HCT116 (cell line): ENCODE results near the gene EVA1A. TPM values are rescaled to one million over a fixed set of nuclear protein-coding genes. Genes with fewer than 3 reads are reported as not detected.

Experiments used
- ATAC-seq: fragments of 200-7000 bp; cut with Tn5 transposase; 2 replicates; pipeline ENCODE4 v1.9.1; 2020; ENCODE audit warnings: mild to moderate bottlenecking, moderate library complexity
- BruUV-seq: library from RNA; stranded (reverse); fragments of 400-500 nt; replicated peaks from 2 replicates; lab custom pipeline; 2021; lab: Mats Ljungman, UMichigan
- CTCF ChIA-PET: fragments of 300-600 bp; sonication (Branson Sonifier 250); formaldehyde crosslinking; loops from one replicate; lab custom pipeline; 2021; ENCODE audit warnings: antibody characterized with exemption; lab: Charles Lee
- POLR2A ChIA-PET: fragments of 300-600, 350-600 bp; sonication (Branson Sonifier 250); formaldehyde crosslinking; loops from one replicate; lab custom pipeline; 2021; ENCODE audit warnings: antibody characterized with exemption; lab: Charles Lee
- RAD21 ChIA-PET, 2 experiments: fragments of 300-600 bp; sonication (Branson Sonifier 250); formaldehyde crosslinking; loops; one replicate each; lab custom pipeline; 2023; ENCODE audit warnings: low total read pairs in 2 of 2; ENCODE audit not compliant: uncharacterized antibody in 2 of 2, unreplicated experiment in 2 of 2, low non-redundant PET in 1 of 2; lab: Charles Lee
- DNase-seq: peaks from one replicate; pipeline ENCODE4 v3.0.0-alpha.2; 2010; ENCODE audit warnings: low read depth, low spot score
- H2AFZ ChIP-seq: fragments of 200-600 bp; shearing (Covaris generic), sonication (generic); 2 replicates; pipeline ENCODE4 v1.6.1; 2017; ENCODE audit warnings: low read depth, mixed run types, mixed read lengths, antibody characterized with exemption, low read length; ENCODE audit not compliant: poor library complexity, severe bottlenecking
- H3K27ac ChIP-seq: 2 replicates; pipeline ENCODE4 v1.5.1; 2012; ENCODE audit warnings: low read depth, low read length
- H3K27me3 ChIP-seq: fragments of 200-600 bp; sonication (generic); 2 replicates; pipeline ENCODE4 v1.6.1; 2016; ENCODE audit warnings: mixed run types, low read length, mixed read lengths; ENCODE audit not compliant: insufficient read depth
- H3K36me3 ChIP-seq, 2 experiments: fragments of 200-500 bp in 1 of 2; fragments of 200-600 bp in 1 of 2; sonication (Bioruptor generic) in 1 of 2; sonication (generic) in 1 of 2; 2 replicates each; pipeline versions ENCODE4 v1.5.1 to v1.6.1; 2014 to 2016; ENCODE audit warnings: low read length in 2 of 2, inconsistent platforms in 1 of 2, mixed read lengths in 1 of 2, mixed run types in 1 of 2; ENCODE audit not compliant: insufficient read depth in 2 of 2, control insufficient read depth in 1 of 2
- H3K4me1 ChIP-seq, 2 experiments: fragments of 200-600 bp in 1 of 2; sonication (generic) in 1 of 2; 2 replicates each; pipeline versions ENCODE4 v1.5.1 to v1.6.1; 2012 to 2017; ENCODE audit warnings: low read length in 2 of 2, inconsistent platforms in 1 of 2, mild to moderate bottlenecking in 1 of 2, mixed read lengths in 1 of 2, mixed run types in 1 of 2, moderate library complexity in 1 of 2; ENCODE audit not compliant: insufficient read depth in 2 of 2, control insufficient read depth in 1 of 2
- H3K4me2 ChIP-seq: fragments of 200-600 bp; sonication (generic); 2 replicates; pipeline ENCODE4 v1.6.1; 2017; ENCODE audit warnings: mixed run types, low read length, mixed read lengths
- H3K4me3 ChIP-seq, 2 experiments: fragments of 200-600 bp in 1 of 2; sonication (generic) in 1 of 2; replicated peaks in 1 of 2; 2 replicates each; pipeline ENCODE4 v1.5.1; 2011 to 2016; ENCODE audit warnings: low read length in 2 of 2, control low read depth in 1 of 2, low read depth in 1 of 2, mild to moderate bottlenecking in 1 of 2, mixed read lengths in 1 of 2, mixed run types in 1 of 2
- H3K79me2 ChIP-seq: fragments of 200-600 bp; sonication (generic); 2 replicates; pipeline ENCODE4 v1.6.1; 2017; ENCODE audit warnings: mild to moderate bottlenecking, mixed run types, low read length, moderate library complexity, mixed read lengths; ENCODE audit not compliant: insufficient read depth
- H3K9ac ChIP-seq: fragments of 200-600 bp; sonication (generic); 2 replicates; pipeline ENCODE4 v1.6.1; 2016; ENCODE audit warnings: low read length, mixed read lengths
- H3K9me2 ChIP-seq: fragments of 200-600 bp; sonication (generic), shearing (Covaris generic); 2 replicates; pipeline ENCODE4 v1.6.1; 2017; ENCODE audit warnings: mixed run types, mild to moderate bottlenecking, moderate library complexity; ENCODE audit not compliant: insufficient read depth
- H3K9me3 ChIP-seq, 2 experiments: fragments of 200-500 bp in 1 of 2; fragments of 200-600 bp in 1 of 2; sonication (Bioruptor generic) in 1 of 2; sonication (generic) in 1 of 2; 2 replicates each; pipeline ENCODE4 v1.6.1; 2014 to 2017; ENCODE audit warnings: low read length in 2 of 2, mixed read lengths in 2 of 2, inconsistent platforms in 1 of 2, low read depth in 1 of 2, mild to moderate bottlenecking in 1 of 2, mixed run types in 1 of 2, moderate library complexity in 1 of 2; ENCODE audit not compliant: control insufficient read depth in 1 of 2, insufficient read depth in 1 of 2
- H4K20me1 ChIP-seq: fragments of 200-600 bp; sonication (generic), shearing (Covaris generic); 2 replicates; pipeline ENCODE4 v1.6.1; 2017; ENCODE audit warnings: mixed run types, mild to moderate bottlenecking, moderate library complexity; ENCODE audit not compliant: insufficient read depth
- ATF3 ChIP-seq: IDR thresholded peaks from 2 replicates; pipeline ENCODE4 v1.6.1; 2012
- EGR1 ChIP-seq: IDR thresholded peaks from 2 replicates; pipeline ENCODE4 v1.6.1; 2012; ENCODE audit warnings: low read depth
- JUND ChIP-seq: IDR thresholded peaks from 2 replicates; pipeline ENCODE4 v1.6.1; 2012
- MAX ChIP-seq: IDR thresholded peaks from 2 replicates; pipeline ENCODE4 v1.6.1; 2012
- RAD21 ChIP-seq: IDR thresholded peaks from 2 replicates; pipeline ENCODE4 v1.6.1; 2012; ENCODE audit warnings: low read depth, mild to moderate bottlenecking
- SP1 ChIP-seq: IDR thresholded peaks from 2 replicates; pipeline ENCODE4 v1.6.1; 2012; ENCODE audit warnings: low read depth
- TCF7L2 ChIP-seq: IDR thresholded peaks from 2 replicates; pipeline ENCODE4 v1.7.0; 2011; ENCODE audit warnings: borderline replicate concordance, inconsistent platforms; ENCODE audit not compliant: insufficient read depth, insufficient read length; ENCODE audit errors: extremely low read depth
- YY1 ChIP-seq: IDR thresholded peaks from 2 replicates; pipeline ENCODE4 v1.6.1; 2011; ENCODE audit warnings: low read length, low read depth, moderate library complexity, mild to moderate bottlenecking; ENCODE audit not compliant: insufficient replicate concordance; ENCODE audit errors: extremely low read depth
- intact Hi-C: fragments of 100-400 bp; cut with micrococcal nuclease; formaldehyde crosslinking; loops from 2 replicates; pipeline ENCODE4 v1.10.0; 2022
- total RNA-seq: library from RNA; stranded (reverse); gene quantifications from one replicate; pipeline ENCODE4 v1.2.1, GENCODE V29; 2021; ENCODE audit not compliant: unreplicated experiment

Gene EVA1A
- total RNA-seq, 1 experiment from 2014 or later = 2.8 TPM

DNA sequence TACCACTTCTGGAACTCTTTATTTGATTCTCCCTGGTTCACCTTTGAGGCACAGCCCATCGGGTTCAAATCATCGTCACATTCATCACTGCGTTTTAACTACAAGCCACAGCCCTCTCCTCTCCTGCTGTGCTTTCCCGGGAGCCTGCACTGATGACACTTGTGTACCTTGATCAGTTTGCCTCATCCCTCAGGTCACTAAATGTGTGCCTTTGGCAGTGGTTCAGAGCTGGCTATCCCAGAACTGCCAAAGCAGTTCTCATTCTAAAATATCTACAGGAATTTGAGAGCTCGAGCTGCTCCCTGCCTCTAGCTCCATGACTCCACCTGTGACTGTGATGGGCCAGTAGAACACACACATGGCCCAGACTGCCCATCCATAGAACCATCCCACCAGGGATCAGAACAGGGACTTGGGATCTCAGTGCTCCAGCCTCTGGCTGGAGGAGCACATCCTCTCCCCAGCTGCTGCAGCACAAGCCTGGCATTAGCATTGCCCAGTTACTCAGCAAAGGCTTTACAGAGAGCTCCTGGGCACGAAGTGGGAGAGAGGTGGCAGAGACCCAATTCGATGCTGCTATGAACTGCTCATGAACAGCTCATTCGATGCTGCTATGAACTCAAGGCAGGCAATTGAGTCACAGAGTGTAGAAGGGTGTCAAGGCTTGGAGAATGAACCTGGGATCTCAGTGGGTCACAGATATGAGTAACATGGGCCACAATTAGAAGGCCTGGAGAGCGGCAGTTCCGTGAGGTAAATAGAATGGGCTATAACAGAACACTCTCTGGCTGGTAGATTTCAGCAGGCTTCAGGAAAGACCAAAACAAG, 41.9 kb downstream of the EVA1A start:
- Histone ChIP-seq H3K4me1 (peaks cover 11 to 18% of the 10 kb centered on the region in 2 experiments), H3K9me2 (no peaks in the 10 kb centered on the region), H4K20me1 (no peaks in the 10 kb centered on the region), H3K9me3 (no peaks in the 10 kb centered on the region), H3K4me2 (no peak overlapping the region), H3K4me3 (no peak overlapping the region), H3K36me3 (no peaks in the 10 kb centered on the region), H3K9ac (no peak overlapping the region), H3K27me3 (peaks cover 9% of the 10 kb centered on the region; the same call in 1 of the 2 replicates), H2AFZ (no peak overlapping the region), H3K79me2 (no peaks in the 10 kb centered on the region), H3K27ac (no peak overlapping the region)
- ChIA-PET RAD21 (no interaction called here), CTCF (no interaction called here), POLR2A (no interaction called here)
- DNase-seq = no peak
- intact Hi-C loops = no loop called here
- no peak for TF ChIP-seq EGR1
- no peak for TF ChIP-seq SP1
- no peak for ATAC-seq
- BruUV-seq = no TSS peak

DNA sequence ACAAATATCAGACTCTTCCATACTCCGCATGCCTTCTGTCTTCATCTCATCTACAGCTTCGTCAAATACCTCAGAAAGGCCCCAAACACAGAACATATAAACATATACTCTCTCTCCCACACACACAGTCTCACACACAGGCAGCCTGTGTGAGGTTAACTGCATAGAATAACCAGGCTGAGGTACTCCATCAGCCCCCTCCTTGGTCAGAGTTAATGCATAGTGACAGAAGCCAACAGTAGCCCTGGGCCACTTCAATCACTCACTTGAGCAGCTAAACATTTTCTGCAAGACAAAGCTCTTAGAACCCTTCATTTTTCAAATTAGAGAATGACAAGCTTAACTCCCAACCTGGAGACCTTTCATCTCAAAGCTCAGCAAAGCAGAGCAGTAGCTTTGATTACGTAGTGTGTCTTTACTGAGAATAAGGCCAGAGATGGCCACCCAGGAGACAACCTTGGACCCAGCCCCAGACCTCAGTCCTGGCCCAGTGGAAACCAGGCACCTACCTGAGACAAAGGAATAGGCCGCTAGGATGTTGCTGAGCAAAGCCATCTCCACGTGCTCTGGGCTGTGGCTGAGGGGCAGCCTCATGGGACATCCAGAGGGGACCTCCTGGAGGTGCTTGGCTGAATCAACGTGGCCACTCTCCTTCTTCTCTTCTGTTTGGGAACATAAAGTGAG, 43.0 kb downstream of the EVA1A start:
- H3K4me1 ChIP-seq = peaks cover 1 to 7% of the 10 kb centered on the region in 2 experiments; a peak in 3 of 4 replicates
- POLR2A ChIA-PET = no interaction called here

More for the DNA sequence above, 43.0 kb downstream of the EVA1A start:
- DNase-seq (no peak), ATAC-seq (no peak)
- H3K36me3 ChIP-seq = no peaks in the 10 kb centered on the region
- no peaks in the 10 kb centered on the region for H3K9me2 ChIP-seq
- no TSS peak for BruUV-seq
- CTCF ChIA-PET = no interaction called here
- H3K9ac ChIP-seq = no peak overlapping the region
- intact Hi-C loops = no loop called here
- H2AFZ ChIP-seq = no peak overlapping the region
- H3K27ac ChIP-seq = no peak overlapping the region
- no peaks in the 10 kb centered on the region for H3K79me2 ChIP-seq
- peaks cover under 1 to 3% of the 10 kb centered on the region in 2 experiments; a peak in 2 of 4 replicates for H3K9me3 ChIP-seq
- peaks cover 9% of the 10 kb centered on the region; the same call in 1 of the 2 replicates for H3K27me3 ChIP-seq
- TF ChIP-seq MAX (no peak), JUND (no peak), TCF7L2 (no peak), ATF3 (no peak), RAD21 (no peak), YY1 (no peak)
- TF ChIP-seq, all 23 proteins: peak for 0
- Histone ChIP-seq H3K4me3 (no peak overlapping the region), H3K4me2 (no peak overlapping the region), H4K20me1 (no peaks in the 10 kb centered on the region)
- RAD21 ChIA-PET = no interaction called here
